ENCODE data around the gene DLG5. TPM values are rescaled to one million over a fixed set of nuclear protein-coding genes. Genes with fewer than 3 reads are reported as not detected.

The DLG5 gene
- total and polyA plus RNA-seq, 2 donors (not counting 1 experiment from before 2014, with no cell fraction given), result 0.51 to 0.54 TPM

GRCh38 chr10:77913090-77913489 lies 13.5 kb downstream of the DLG5 start:
- Histone ChIP-seq H3K27ac (ENCODE audit: low read length in 2 of 2) (no peak overlapping the region), H3K9me3 (ENCODE audit: control extremely low read depth in 1 of 3, control insufficient read depth in 2 of 3, insufficient read depth in 1 of 3, low read length in 2 of 3) (no peaks in the 10 kb centered on the region), H3K4me3 (ENCODE audit: control extremely low read depth in 1 of 5, extremely low read depth in 1 of 5, insufficient read depth in 1 of 5, low read depth in 2 of 5, low read length in 4 of 5) (no peak overlapping the region), H4K20me1 (ENCODE audit: control insufficient read depth, insufficient read depth, low read length, poor library complexity, severe bottlenecking) (no peaks in the 10 kb centered on the region), H3K27me3 (replicated peaks in 1 of 4; ENCODE audit: control extremely low read depth in 1 of 4, control insufficient read depth in 3 of 4, insufficient read depth in 4 of 4, low read length in 3 of 4) (peaks cover 0 to 8% (median 0%) of the 10 kb centered on the region in 4 experiments), H3K36me3 (replicated peaks in 1 of 2; ENCODE audit: control extremely low read depth in 1 of 2, control insufficient read depth in 1 of 2, extremely low read depth in 1 of 2, insufficient read depth in 2 of 2, low read length in 1 of 2) (no peaks in the 10 kb centered on the region), H3K4me1 (ENCODE audit: control insufficient read depth in 2 of 2, insufficient read depth in 2 of 2, low read length in 2 of 2) (no peaks in the 10 kb centered on the region), H2AFZ (ENCODE audit: insufficient read depth, low read depth, low read length, poor library complexity, severe bottlenecking) (no peak overlapping the region), H3K4me2 (replicated peaks; ENCODE audit: low read depth, low read length, poor library complexity, severe bottlenecking) (no peak overlapping the region), H3K9ac (ENCODE audit: low read length) (no peak overlapping the region), H3K79me2 (ENCODE audit: control insufficient read depth, insufficient read depth, low read length) (no peaks in the 10 kb centered on the region)
- CTCF ChIA-PET, result no interaction called here
- DNase-seq (no peak), ATAC-seq (ENCODE audit: low read depth) (no peak)
- Mint-ChIP-seq H3K27ac (no peak overlapping the region), H3K4me1 (no peaks in the 10 kb centered on the region), H3K4me3 (no peak overlapping the region), H3K27me3 (peaks cover 15% of the 10 kb centered on the region), H3K9me3 (ENCODE audit: insufficient read depth) (no peaks in the 10 kb centered on the region)
- intact Hi-C loops (cut with micrococcal nuclease), result no loop called here
- TF ChIP-seq EZH2 (IDR thresholded peaks at IDR 0.05; ENCODE audit: borderline replicate concordance, insufficient read depth, low read depth, low read length, poor library complexity, severe bottlenecking) (no peak), CTCF (IDR thresholded peaks at IDR 0.05) (no peak)
- POLR2A ChIA-PET, result no interaction called here
- WGBS (ENCODE audit: insufficient coverage), result 87% methylated on average over 3 of the region's 4 CpGs

- H3K9ac ChIP-seq (ENCODE audit: low read length), result no peak overlapping the region
- H3K4me2 ChIP-seq (replicated peaks; ENCODE audit: low read depth, low read length, poor library complexity, severe bottlenecking), result no peak overlapping the region
- H2AFZ ChIP-seq (ENCODE audit: insufficient read depth, low read depth, low read length, poor library complexity, severe bottlenecking), result no peak overlapping the region
- H3K4me3 ChIP-seq (ENCODE audit: control extremely low read depth in 1 of 5, extremely low read depth in 1 of 5, insufficient read depth in 1 of 5, low read depth in 2 of 5, low read length in 4 of 5), result no peak overlapping the region
- no peak for ATAC-seq (ENCODE audit: low read depth)
- WGBS (ENCODE audit: insufficient coverage), result 5% methylated on average over 2 of the region's 2 CpGs
- no peak for TF ChIP-seq EZH2 (IDR thresholded peaks at IDR 0.05; ENCODE audit: borderline replicate concordance, insufficient read depth, low read depth, low read length, poor library complexity, severe bottlenecking)
- TF ChIP-seq CTCF (IDR thresholded peaks at IDR 0.05), result no peak
- no peaks in the 10 kb centered on the region for H3K4me1 ChIP-seq (ENCODE audit: control insufficient read depth in 2 of 2, insufficient read depth in 2 of 2, low read length in 2 of 2)
- no peaks in the 10 kb centered on the region for H3K4me1 Mint-ChIP-seq
- H3K27me3 Mint-ChIP-seq, result peaks cover 15% of the 10 kb centered on the region
- H4K20me1 ChIP-seq (ENCODE audit: control insufficient read depth, insufficient read depth, low read length, poor library complexity, severe bottlenecking), result no peaks in the 10 kb centered on the region
- no peaks in the 10 kb centered on the region for H3K9me3 Mint-ChIP-seq (ENCODE audit: insufficient read depth)
- H3K36me3 ChIP-seq (replicated peaks in 1 of 2; ENCODE audit: control extremely low read depth in 1 of 2, control insufficient read depth in 1 of 2, extremely low read depth in 1 of 2, insufficient read depth in 2 of 2, low read length in 1 of 2), result no peaks in the 10 kb centered on the region
- CTCF ChIA-PET, result interaction anchor here (0.7 kb wide), 1 partner anchor 66 kb away, joined by 3 read pairs; no protein-coding TSS in a partner anchor
- H3K9me3 ChIP-seq (ENCODE audit: control extremely low read depth in 1 of 3, control insufficient read depth in 2 of 3, insufficient read depth in 1 of 3, low read length in 2 of 3), result no peaks in the 10 kb centered on the region
- H3K79me2 ChIP-seq (ENCODE audit: control insufficient read depth, insufficient read depth, low read length), result no peaks in the 10 kb centered on the region
- no peak for DNase-seq
- H3K27me3 ChIP-seq (replicated peaks in 1 of 4; ENCODE audit: control extremely low read depth in 1 of 4, control insufficient read depth in 3 of 4, insufficient read depth in 4 of 4, low read length in 3 of 4), result peaks cover 0 to 8% (median 0%) of the 10 kb centered on the region in 4 experiments
- H3K4me3 Mint-ChIP-seq, result no peak overlapping the region
- H3K27ac Mint-ChIP-seq, result no peak overlapping the region
- H3K27ac ChIP-seq (ENCODE audit: low read length in 2 of 2), result no peak overlapping the region
- intact Hi-C loops (cut with micrococcal nuclease), result no loop called here
- POLR2A ChIA-PET, result no interaction called here
Measured at GRCh38 chr10:77912576-77912975, 14.0 kb downstream of the DLG5 start.
